ENCODE measurements around the gene NR1D1.
A peak's percentile ranks its signal among the peaks of the same experiment; 100 is the strongest.

NR1D1 gene

DNA sequence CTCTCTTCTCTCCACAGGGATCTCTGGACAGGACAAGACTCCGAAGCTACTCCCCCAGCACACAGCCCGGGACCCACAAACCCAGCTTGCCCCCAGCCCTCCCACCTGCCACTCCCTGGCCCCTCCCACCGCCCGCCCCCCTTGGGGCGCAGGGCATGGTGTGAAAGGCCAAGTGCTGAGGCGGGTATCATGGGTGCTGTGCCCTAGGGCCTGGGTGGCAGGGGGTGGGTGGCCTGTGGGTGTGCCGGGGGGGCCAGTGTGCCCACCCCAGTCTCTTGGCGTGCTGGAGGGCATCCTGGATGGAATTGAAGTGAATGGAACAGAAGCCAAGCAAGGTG lies 26.2 kb downstream of the NR1D1 start:
- no peak for DNase-seq

DNA sequence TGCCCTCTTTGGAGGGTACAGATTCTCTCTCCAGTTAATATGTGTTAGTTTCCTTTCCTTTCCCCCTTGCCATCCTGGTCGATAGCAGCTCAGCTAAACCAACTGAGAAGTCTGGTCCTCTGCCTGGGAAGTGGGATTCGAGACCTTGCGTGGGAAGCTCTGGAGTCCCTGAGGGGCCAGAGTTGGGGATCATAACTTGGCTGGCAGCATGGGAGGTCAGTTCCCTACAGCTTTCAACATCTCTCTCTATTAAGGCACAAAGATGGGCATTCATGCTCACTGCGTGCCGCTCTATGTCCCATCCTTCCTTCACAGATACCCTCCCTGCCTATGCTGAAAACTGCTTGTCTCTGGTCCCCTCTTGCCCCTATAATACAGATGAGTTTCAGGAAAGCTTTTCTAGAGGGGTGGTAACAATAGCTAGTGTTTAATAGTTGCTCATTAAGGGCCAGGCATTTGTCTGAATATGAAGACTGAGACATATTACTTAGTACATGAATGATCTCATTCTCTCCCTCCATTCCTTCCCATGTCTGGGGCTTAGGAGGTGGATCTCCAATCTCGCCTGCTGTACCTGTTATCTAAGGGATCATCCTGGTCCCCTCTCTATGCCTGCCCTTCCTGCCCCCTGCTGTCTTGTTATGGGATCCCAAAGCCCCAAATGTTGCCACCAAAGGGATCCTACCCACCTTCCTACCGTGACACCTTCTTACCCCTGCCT lies 26.8 kb downstream of the NR1D1 start:
- no peak for DNase-seq

DNA sequence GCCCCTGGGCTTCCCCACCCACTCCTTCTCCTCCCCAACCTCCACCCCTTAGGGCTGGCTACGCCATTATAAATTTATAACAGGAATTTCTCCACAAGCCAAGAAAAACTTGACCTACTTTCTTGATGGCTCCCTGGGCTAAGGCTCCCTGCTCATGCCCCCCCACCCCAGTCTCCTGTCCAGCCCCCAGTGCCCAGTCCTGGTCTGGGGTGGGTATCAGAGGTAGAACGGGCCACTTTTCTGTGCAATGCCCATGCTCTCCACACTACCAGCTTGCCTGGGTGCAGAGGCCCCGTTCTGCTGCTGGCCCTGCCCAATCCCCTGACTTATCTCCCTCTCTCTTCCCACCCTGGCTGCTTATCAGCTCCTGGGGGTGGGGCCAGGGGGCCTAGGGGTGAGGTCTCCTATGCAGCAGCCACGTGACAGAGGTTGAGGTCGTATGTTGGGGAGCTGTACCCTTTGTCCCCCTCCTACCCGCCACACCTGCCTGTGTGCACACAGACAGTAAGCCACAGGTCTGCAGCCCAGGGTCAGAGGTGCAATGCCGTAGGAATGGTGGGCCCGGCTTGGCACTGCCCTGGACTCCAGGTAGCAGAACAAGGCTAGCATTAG lies 27.5 kb downstream of the NR1D1 start:
- DNase-seq, result no peak

DNA sequence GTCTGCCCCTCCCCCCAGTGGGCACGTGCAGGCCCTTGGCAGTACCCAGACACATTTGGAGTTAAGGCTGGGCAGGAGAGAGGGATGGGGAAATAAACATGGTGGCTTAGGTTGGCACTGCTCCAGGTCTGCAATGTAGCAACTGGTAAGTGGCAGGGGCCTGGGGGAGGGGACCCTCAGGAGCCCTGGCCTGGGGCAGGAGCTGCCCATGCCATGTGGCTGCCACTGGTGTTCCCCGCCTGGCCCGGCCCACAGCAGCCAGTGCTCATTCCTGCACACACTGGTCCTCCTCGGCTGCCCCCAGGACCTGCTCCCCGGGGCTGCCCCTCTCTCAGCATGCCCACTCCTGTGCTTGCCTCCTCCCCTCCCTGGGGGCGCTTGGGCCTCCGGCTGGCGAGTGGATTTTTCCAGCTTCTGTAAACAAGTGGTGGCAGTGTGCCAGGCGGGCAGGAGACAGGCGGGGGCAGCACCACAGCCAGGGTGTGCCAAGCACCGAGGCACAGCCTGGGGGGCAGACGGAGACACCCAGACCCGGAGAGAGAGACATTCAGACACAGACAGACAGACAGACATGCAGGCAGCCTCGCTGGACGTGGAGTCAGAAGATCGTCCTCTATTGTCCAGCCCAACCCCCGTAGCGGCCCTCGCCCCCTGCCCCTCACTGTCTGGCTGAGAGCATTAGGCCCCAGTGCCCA lies 28.2 kb downstream of the NR1D1 start:
- peak; percentile 96 for DNase-seq

DNA sequence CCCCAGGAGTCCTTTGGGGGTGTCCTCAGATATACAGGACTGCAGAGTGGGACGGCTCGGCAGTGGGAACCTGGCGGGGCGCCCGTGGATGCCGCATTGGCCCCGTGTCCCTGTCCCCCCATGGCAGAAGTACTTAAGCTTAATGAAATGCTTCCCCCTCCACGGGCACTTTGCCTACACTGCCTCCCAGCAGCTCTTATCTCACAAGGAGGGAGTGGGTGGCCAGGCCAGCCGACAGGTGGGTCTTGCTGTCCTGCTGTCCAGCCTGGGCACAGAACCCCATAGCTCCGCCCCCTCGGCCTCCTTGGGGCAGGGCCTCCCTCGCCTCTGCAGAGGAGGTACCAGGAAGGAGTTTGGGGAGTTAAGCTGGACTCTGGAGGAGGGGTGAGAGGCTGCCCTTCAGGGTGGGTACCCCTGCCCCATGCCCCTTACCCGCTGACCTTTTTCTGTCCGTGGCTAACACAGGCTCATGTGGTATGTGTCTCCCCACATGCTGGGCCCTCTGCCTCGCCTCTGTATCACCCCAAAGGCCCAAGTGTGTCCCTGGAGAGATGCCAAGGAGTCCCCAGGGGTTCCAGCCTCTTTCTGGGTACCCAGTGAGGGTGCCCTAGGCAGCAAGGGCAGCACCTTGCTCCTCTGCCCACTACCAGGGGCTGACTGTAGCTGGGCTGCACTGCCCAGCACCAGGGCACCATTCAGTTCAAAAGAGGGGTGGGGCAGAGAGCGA lies 28.9 kb downstream of the NR1D1 start:
- DNase-seq, result no peak

DNA sequence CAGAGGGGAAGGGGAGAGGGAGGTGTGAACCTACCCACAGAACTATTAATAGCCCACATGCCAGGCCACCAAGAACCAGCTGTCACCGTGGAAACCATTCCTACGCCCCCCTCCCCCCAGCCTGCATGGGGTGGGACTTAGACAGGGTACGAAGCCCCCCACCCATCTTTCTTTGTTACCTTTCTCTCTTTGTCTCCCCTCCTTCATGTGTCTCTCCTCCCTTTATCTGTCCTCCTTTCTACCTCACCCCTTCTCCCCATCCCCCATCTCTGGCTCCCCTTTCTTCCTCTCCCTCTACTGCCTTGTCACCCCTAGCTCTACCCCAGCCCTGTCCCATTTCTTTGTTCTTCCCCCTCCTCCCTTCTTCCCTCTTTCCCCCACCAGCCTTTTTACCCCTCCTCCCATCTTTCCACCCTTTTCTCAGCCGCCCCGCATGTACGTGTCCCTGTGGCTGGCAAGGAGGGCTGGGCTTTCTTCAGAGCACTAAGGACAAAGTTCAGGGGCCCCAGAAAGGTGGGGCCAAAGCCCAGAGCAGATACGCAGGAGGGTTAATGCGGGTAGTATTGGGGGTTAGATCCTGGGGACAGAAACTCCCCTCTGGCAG lies 29.6 kb downstream of the NR1D1 start:
- no peak for DNase-seq

DNA sequence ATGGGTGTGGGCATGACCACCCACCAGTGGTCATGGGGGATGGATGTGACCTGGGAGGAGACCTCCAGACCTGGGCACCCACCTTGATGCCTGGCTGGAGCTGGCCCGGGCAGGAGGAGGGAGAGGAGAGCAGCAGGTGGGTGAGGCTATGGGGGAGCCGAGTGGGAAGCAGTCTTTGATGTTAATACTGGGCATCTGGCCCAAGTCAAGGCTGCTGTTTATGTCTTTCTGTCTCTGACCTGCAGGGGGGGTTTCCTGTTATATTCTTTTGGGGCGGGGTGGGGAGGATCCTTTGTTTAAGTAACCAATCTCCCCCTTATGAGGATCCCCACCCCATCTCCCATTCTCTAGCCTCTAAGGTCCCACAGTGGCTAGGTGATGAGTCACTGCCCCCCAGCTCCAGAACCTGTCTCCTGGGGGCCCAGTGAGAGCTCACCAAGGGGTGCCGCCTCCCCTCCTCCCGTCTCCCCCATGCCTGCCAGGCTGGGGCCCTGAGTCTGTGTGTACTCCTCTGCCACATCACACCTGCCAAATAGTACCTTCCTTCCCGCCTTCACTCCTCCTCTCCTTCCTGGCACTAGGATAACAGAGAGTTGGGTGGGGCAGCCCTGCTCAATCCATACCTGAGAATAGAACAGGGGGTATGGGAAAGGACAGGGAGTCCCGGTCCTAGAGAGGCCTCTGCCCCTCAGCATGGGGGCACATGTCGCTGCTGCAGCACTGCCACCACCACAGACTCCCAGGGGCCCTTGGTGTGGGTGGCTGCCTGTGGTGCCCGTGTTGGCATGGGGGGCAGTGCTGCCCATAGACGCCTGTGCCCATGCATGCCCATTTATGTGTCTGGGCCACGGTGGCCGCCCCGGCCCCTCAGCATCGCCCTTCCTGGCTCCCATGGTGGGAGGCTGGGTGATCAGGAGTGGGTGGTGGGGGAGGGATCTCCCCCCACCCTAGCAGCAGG lies 30.4 kb downstream of the NR1D1 start:
- peak; percentile 93 for DNase-seq

DNA sequence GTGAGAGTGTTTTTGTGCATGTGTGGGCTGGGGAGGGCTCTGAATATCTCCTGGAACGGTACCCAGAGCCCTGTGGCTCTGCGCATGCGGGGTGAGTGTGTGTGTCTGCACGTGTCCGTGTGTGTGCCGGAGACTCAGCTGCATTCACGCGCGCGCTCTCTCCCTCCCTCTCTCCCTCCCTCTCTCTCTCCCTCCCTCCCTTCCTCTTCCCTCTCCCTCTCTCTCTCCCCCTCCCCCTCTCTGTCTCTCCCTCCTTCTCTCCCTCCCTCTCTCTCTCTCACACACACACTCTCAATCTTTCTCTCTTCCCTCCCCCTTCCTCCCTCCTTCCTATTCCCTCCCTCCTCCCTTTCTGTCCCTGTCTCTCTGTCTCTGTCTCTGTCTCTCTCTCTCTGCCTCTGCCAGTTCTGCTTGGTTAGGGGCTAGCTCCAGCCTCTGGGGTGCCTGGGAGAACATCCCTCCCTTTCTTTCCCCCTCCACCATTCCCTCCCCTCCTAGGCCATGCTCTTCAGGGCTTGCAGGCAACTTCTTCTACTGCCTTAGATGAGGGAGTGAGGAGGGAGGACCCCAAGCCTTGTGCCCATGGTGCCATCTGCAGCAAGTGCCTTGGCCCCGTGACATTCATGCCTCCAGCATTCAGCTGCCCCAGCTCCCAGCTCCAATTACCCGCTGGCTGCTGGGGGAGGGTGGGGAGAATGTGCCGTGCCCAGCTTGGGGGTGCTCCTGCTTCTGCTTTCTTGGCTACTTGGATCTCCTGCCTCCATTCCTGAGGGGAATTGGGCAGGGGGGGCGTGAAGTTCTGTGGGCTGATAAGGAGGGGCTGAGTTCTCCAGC lies 31.3 kb downstream of the NR1D1 start:
- DNase-seq, result peak; percentile 65

DNA sequence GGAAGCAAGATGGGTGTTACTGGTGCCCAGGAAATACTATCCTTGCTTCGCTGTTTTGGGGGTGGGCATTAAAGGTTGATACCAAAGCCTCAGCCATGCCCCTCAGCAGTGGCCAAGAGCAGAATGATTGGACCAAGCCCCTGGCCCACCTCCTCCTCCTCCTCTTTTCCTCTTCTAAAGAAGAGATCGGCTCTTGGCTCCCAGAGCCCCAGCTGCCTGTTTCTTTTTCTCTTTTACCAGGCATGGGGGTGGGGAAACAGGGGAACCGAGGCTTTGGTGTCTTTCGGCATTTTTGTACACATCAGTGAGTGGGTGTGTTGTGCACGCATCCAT lies 31.8 kb downstream of the NR1D1 start:
- DNase-seq, result no peak

DNA sequence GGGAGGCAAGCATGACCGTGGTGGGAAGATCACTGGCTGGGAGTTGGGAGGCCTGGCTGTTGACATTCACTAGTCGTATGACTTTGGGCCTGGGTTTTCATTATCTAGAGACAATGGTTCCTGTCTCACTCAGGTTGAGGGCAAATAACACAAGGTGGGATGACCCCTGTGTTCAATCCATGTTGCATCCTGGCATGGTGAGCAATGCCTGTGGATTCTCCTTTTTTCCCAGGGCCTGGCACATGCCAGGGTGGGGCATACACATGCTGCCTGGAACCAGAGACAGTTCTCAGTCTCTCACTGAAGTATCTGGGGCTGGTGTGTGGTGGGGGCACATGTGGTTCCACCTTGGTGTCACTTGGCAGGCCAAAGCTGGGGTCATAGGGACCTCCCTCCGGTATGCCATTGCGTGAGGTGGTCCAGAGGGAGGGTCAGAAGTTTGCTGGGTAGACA lies 32.2 kb downstream of the NR1D1 start:
- DNase-seq, result no peak

DNA sequence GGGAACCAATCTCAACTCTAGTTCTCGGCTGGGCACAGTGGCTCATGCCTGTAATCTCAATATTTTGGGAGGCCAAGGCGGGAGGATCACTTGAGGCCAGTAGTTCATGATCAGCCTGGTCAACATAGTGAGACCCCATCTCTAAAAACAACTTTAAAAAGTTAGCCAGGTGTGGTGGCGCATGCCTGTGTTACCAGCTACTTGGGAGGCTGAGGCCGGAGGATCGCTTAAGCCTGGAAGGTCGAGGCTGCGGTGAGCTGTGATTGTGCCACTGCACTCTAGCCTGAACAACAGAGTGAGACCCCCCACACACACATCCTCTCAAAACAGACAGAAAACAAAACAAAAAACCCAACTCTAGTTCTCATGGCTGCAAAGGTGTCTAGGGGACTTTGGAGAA lies 32.7 kb downstream of the NR1D1 start:
- no peak for DNase-seq

DNA sequence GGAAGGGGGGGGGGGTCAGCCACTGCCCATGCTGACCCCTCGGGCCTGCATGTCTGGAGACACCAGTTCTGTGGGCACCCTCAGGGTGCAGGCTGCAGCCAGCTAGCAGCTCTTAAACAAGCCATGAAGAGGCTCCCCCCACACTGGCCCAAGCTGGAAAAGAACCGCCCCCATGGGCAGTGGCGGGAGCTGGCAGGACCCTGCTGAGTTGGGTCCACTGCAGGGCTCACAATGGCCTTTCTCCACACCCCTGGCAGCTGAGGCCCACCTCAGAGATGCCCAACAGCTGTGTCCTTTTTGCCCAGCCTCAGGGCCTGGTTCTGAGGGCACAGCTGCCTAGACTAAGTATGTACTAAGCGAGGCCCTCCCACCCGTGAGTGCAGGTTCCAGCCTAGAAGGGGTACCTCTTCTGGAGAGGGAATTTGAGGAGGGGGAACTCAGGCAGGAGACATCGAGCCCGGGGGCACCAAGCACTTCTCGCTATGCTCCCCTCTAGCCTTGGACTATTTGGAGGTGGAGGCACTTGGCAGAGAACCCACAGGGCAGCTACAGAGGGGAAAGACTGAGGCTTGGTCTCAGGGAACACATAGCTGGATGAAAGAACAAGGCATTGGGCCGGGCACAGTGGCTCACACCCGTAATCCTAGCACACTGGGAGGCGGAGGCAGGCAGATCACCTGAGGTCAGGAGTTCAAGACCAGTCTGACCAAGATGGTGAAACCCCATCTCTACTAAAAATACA lies 34.4 kb downstream of the NR1D1 start:
- no peak for DNase-seq

DNA sequence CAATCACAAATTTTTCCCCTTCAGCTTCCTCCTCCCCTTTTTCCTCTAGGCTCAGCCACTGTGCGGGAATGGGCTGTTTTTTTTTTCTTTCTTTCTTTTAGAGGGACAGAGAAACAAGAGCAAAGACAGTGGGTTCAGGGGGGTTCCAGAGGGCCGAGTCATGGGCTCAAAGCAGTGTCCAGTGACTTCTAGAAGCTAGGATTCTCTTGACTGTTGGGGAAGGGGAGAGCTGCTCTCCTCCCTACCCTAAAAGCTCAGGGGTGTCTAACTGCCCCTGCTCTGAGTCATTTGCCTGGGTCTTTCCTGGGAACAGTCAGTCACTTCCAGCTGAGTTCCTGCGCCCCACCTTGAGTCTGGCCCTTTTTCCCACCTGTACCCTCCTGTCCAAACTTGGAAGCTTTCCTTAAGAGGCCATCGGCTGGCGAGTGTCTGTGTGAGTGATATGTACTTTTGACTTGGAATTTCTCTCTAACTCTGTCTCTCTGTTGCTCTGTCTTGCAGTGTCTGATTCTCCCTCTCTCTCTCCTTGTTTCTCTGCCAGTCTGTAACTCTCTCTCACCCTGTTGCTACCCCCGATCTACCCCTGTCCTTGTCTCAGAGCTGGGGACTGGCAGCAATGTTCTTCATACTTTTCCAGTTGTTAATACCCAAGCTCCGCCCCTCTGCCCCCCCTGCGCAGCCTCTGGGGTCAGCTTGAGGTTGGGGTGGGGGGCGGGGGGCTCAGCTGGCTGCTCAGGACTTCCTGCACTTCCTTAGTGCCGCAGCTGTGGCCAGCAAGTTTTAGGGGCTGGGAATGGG lies 35.2 kb downstream of the NR1D1 start:
- no peak for DNase-seq

DNA sequence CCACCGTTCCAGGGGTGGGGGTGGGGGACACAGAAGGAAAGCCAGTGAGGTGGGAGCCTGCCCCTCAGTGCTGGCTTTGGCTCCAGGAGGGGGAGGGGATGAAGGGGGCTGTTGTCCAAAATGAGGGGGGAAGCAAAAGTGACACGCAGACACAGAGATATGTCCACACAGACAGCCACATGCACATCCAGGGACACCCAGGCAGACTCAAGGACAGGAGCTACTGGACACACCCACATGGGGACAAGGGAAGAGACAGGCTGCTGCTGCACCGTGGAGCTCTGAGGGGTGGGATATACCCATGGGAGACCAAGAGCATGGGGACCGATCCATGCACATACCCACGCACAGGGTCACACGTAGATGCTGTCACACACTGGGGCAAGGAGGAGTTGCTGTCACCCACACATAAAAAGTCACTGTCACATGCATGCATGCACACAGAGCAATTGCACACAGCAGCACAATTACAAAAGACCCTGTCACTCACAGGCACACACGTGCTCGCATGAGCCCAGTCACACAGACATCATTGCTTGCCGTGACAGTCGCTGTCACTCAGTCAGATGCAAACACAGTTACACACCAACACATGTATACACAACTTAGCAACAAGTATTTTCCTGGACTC lies 36.4 kb downstream of the NR1D1 start:
- DNase-seq, result no peak

DNA sequence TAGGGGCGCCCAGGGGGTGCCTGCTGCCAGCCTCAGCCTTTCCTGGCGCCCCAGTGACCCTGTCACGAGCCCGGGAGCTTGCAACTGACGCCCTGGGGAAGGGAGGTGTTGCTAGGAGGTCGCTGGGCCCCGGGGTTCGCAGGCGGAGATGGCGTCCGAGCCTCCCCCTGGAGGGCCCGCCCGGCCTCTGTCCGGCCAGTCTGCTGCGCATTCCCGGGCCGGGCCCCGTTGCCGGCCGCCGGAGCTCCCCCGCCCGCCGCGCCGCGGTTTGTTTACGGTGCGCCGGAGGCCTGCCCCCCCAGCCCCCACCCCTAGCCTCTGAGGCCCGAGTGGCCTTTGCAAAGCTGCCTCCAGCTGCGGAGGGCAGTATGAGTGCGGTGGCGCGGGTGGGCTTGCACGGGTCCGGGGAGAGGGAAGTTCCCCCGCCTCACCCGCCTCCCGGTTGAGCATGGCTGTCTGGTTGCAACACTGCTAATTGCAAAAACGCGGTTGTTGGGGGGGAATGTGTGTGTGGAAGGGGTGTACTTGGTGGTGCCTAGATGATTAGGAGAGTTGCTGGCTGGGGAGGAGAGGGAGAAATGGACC lies 37.1 kb downstream of the NR1D1 start:
- no peak for DNase-seq

DNA sequence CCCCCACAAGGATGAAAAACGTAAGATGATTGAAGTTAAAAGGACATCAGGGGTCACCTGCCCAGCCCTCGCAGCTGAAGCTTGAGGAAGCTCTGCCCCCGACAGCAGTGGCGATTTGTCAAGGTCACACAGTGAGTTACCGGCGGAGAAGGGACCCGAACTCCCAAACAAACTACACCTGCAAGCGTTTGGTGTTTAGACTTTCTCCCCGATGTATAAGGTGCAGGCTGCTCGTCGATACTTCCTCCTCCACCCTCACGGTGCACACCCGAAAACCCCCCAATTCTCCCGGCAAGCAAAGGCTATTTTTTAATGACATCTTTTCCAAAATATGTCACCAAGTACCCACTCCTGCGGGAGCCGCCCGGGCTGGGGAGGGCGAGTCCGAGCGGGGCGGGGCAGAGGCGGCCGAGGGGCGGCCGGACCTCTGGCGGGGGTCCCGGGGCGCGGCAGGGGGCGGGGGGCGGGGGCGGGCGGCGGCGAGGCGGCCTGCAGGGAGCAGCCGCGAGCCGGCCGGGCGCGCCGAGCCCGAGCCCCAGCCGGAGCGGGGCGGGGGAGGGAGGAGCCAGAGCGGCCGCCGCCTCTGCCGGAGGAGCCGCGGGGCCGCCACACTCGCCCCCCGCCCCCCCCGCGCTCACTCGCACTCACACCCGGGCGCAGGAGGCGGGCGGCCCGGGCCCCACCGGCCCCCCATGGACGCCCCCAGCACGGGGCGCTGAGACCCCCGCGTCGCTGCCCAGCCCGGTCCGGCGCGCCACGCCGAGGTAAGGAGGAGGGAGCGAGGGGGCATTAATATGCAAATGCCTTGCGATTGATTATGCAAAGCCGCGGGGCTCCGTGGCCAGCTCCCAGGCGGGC lies 37.8 kb downstream of the NR1D1 start, which contains the start of gene THRA:
Gene THRA, plus strand, starts transcription at position 637 of the 858 bp plus-strand sequence. CDS start 11,524 bp downstream, outside the sequence.
- DNase-seq, result peak; percentile 67

DNA sequence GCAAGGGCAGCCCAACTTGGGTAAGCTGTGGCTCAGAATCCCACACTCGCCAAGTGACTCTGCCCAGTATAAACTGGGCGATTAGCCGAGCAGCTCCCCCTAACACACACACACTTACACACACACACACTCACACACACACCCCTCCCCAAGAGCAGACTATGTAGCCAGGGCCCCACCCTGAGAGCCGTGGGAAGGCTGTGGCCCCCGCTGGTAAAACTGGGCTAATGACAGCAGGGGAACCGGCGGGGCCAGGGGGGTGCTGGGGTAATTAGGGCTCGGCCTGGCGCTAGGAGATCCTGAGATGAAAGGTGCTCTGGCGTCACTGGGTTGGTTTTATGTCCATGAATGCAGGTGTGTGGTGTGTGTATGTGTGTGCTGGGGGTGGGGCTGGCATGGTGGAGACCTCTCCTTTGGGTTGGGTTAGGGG lies 38.8 kb downstream of the NR1D1 start:
- DNase-seq, result no peak

Measured in COR-L47 (cell line).